ENCODE measurements around the gene TNS4.
A peak's percentile ranks its signal among the peaks of the same experiment; 100 is the strongest.

The TNS4 gene

DNA sequence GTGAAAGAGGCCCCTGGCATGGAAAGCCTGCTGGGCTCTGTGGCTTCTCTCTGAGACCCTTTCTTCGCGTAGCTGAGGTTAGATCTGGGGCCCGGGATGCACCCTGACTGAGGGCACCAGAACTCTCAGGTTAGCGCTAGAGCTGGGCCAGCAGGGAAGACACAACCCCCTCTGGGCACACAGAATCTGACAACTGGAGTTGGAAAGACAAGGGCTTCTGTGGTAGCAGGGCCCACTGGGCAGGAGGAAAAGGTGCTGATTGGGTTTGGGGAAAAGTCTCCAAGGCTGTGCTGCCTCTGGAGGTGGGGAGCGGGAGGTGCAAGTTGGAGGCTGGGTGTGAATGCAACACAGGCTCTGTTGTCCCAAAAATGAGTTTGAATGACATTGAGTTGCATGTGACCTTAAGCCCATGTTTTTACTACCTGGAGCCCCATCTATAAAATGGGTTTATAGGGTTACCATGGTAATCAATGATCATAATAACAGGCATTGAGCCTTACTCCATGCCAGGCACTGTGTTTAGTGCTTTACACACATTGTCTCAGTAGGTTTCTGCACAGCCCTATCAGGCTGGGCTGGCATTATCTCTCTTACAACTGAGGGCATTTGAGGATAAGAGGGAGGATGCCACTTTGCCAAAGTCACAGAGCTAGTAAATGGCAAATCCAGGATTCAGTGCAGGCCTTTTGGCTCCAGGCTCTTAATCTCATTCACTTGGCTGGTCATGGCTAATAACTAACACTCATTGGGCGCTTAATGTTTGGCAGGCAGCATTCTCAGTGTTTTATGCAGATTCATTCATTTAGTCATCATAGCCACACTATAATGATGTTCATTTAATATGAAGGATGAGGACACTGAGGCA, 67.6 kb downstream of the TNS4 start:
- DNase-seq (ENCODE audit: low read depth): no peak

DNA sequence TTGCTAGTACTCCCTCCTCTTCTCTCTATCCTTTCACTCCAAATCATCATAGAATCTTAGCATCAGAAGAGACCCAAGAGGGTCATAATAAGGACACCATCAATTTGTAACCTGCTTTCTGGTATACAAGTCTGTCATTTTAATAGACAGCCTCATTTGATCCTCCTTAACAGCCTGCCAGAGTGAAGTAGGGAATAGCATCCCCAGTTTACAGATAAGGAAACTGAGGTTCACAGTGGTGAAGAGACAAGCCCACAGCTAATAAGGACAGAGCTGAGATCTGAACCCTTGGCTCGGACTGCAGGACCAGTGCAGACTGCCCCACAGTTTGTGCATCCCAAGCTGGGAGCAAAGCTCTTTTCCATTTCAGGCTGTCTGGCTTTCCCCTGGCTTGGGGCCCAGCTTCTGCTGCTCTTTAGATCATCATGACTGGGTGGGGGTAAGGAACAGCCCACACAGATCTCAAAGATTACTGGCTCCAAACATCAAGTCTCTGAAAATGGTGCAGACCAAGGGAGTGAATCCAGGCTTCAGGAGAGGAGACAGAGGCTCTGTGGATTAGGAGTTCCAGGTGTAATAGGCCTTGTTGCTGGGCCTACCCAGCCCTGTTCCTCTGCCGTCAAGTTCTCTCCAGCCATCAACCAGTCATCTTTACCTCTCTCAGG, 68.4 kb downstream of the TNS4 start:
- peak; percentile 70 for DNase-seq (ENCODE audit: low read depth)

DNA sequence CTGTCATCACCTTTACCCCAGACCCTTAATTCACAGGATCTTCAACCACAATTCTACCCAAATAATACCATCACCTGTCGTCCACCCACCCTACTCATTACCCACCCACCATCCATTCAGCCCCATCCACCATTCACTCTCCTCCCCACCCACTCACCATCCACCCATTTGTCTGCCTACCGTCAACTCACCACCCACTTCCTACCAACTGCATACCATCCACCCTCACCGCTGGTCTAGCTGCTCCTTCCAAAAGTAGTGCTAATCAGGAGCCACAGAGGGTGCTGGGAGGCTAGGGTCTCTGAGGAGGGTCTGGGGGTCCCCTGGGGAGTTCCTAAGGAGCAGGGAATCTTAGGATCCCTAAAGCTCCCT, 70.2 kb downstream of the TNS4 start:
- no peak for DNase-seq (ENCODE audit: low read depth)

DNA sequence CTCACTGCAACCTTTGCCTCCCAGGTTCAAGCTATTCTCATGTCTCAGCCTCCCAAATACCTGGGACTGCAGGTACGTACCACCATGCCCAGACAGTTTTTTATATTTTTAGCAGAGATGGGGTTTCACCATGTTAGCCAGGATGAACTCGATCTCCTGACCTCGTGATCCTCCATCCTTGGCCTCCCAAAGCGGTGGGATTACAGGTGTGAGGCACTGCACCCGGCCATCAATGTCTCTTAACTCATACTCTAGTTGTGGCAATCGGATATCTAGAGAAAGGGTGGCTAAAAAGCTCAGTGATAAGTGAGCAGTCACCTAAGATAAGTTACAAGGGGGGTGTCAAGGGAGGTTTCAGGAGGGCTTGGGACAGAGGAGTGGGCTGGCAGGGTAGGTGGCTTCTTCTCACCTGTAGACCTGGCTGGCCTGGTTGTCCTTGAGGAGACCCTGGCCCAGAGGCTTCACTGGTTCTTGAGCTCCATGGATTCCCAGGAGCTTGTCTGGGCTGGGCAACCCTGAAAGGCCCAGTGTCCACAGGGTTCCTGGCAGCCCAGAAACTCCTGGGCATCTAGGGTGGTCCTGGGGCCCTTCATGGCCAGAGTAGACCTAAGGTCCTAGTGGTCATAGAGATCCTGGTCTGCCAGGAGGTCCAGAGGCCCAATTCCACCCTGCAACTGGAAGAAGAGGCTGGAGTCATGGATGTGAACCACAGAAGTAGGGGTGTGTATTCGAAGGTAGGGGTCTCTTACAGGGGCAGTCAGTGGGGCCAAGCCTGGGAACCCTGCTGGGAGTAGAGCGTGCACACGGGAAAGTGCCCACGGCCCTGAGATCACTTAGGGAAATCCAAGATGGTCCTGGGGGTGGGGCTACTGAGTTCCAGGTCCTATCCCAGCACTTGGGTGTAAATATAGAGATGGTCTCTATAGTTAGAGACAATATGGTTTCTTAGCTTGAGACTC, 70.9 kb downstream of the TNS4 start:
- no peak for DNase-seq (ENCODE audit: low read depth)

DNA sequence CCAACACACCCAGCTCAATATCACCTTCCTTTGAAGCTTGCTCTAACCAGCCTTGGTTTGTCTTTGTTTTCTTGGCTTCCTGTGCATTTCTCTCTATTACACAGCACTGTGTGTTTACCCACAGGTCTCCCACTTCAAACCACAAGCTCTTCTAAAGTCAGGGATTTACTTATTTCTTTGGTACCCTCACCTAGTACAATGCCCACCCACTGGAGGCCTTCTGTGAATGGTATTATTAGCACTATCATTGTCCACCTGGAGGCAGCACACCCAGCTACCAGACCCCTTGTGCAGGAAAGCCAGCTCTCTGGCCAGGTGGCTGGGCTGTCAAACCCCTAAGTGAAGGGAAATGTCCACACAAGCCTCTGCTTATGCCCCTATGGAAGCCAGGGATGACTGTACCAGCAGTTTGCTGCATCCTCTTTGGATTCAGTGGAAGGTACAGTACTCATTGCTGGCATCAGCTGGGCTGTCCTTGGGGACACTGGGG, 74.4 kb downstream of the TNS4 start:
- DNase-seq (ENCODE audit: low read depth): no peak

Measured in stromal cell of bone marrow (primary cell).